Type B pancreatic cell (in vitro differentiated cells): ENCODE data around the gene DOK4. TPM values are rescaled to one million over a fixed set of nuclear protein-coding genes. Genes with fewer than 3 reads are reported as not detected.

Experiments used
- DNase-seq: peaks from one replicate; pipeline ENCODE4 v3.0.0; 2021; ENCODE audit warnings: mixed read lengths; ENCODE audit not compliant: unreplicated experiment; ENCODE audit errors: extremely low spot score
- H3K27ac Mint-ChIP-seq: 2 replicates; pipeline ENCODE4 v1.8.0; 2021; ENCODE audit warnings: mild to moderate bottlenecking, mixed read lengths
- H3K27me3 Mint-ChIP-seq: 2 replicates; pipeline ENCODE4 v1.8.0; 2021; ENCODE audit warnings: mixed read lengths
- H3K36me3 Mint-ChIP-seq: 2 replicates; pipeline ENCODE4 v1.8.0; 2021; ENCODE audit warnings: mixed read lengths
- H3K4me1 Mint-ChIP-seq: one replicate; pipeline ENCODE4 v1.8.0; 2021; ENCODE audit warnings: mixed read lengths; ENCODE audit not compliant: unreplicated experiment
- H3K4me3 Mint-ChIP-seq: 2 replicates; pipeline ENCODE4 v1.8.0; 2021; ENCODE audit warnings: mild to moderate bottlenecking, mixed read lengths
- H3K9me3 Mint-ChIP-seq: 2 replicates; pipeline ENCODE4 v1.8.0; 2021; ENCODE audit warnings: mixed read lengths
- CTCF ChIP-seq: fragments of 200-600 bp; sonication (generic); conservative IDR thresholded peaks from 2 replicates; pipeline ENCODE4 v1.5.0; 2021; ENCODE audit warnings: antibody characterized with exemption, mild to moderate bottlenecking
- total RNA-seq: library from RNA; stranded (reverse); gene quantifications from 2 replicates; pipeline ENCODE4 v1.2.1, GENCODE V29; 2021; ENCODE audit warnings: low replicate concordance

DOK4 gene
- total RNA-seq, 1 donor from 2014 or later, result 33.3 TPM

- no peak for DNase-seq
- peak overlapping the region; percentile 65 for H3K27ac Mint-ChIP-seq
- no peak for TF ChIP-seq CTCF
- peak overlapping the region; percentile 51 for H3K4me3 Mint-ChIP-seq
- H3K36me3 Mint-ChIP-seq, result no peaks in the 10 kb centered on the region
- no peaks in the 10 kb centered on the region for H3K27me3 Mint-ChIP-seq
- no peaks in the 10 kb centered on the region for H3K9me3 Mint-ChIP-seq
- peaks cover 49% of the 10 kb centered on the region for H3K4me1 Mint-ChIP-seq
Measured at GRCh38 chr16:57507136-57508034, 21.1 kb upstream of the DOK4 start.

- H3K36me3 Mint-ChIP-seq, result no peaks in the 10 kb centered on the region
- H3K4me3 Mint-ChIP-seq, result no peak overlapping the region
- H3K9me3 Mint-ChIP-seq, result no peaks in the 10 kb centered on the region
- no peak for TF ChIP-seq CTCF
- no peak overlapping the region for H3K27ac Mint-ChIP-seq
- H3K27me3 Mint-ChIP-seq, result no peaks in the 10 kb centered on the region
- DNase-seq, result no peak
- H3K4me1 Mint-ChIP-seq, result peaks cover 57% of the 10 kb centered on the region
Measured at GRCh38 chr16:57505169-57505568, 18.9 kb upstream of the DOK4 start.

DNA sequence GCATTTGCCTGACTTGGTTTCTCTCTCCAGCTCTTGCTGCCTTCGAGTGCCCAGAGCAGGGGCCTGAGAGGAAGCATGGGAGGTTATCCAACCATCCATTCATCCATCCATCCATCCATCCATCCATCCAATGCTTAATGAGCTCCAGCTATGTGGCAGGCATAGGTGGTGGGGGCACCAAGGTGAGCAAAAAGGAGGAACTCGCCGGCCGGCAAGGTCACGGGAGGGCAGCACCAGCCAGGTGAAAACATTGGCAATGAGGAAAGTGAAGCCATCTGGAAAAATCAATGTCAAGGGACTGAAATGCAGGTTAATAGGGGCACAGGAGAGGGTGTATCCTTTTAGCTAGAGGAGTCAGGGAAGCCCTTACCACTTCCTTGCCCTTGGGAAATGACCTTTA, 18.2 kb upstream of the DOK4 start:
- no peak overlapping the region for H3K27ac Mint-ChIP-seq
- no peaks in the 10 kb centered on the region for H3K9me3 Mint-ChIP-seq
- no peak for DNase-seq
- TF ChIP-seq CTCF, result no peak
- H3K4me3 Mint-ChIP-seq, result no peak overlapping the region
- H3K36me3 Mint-ChIP-seq, result no peaks in the 10 kb centered on the region
- H3K4me1 Mint-ChIP-seq, result peaks cover 54% of the 10 kb centered on the region
- H3K27me3 Mint-ChIP-seq, result no peaks in the 10 kb centered on the region

GRCh38 chr16:57504001-57504400, 17.7 kb upstream of the DOK4 start:
- Mint-ChIP-seq H3K4me1 (peaks cover 50% of the 10 kb centered on the region), H3K9me3 (no peaks in the 10 kb centered on the region), H3K4me3 (no peak overlapping the region), H3K27me3 (no peaks in the 10 kb centered on the region), H3K36me3 (no peaks in the 10 kb centered on the region), H3K27ac (no peak overlapping the region)
- DNase-seq, result no peak
- TF ChIP-seq CTCF, result no peak

- peak overlapping the region; percentile 48 for H3K27ac Mint-ChIP-seq
- no peak for TF ChIP-seq CTCF
- H3K4me1 Mint-ChIP-seq, result peaks cover 46% of the 10 kb centered on the region
- H3K4me3 Mint-ChIP-seq, result peak overlapping the region; percentile 54
- H3K36me3 Mint-ChIP-seq, result no peaks in the 10 kb centered on the region
- H3K9me3 Mint-ChIP-seq, result no peaks in the 10 kb centered on the region
- DNase-seq, result no peak
- no peaks in the 10 kb centered on the region for H3K27me3 Mint-ChIP-seq
Measured at GRCh38 chr16:57503366-57503765, 17.1 kb upstream of the DOK4 start.
